T47D (cell line): ENCODE results near the gene SLAMF6.
"Not testable (repeated sequence)": the region's sequence is repeated elsewhere in the genome, so short reads cannot be mapped to it uniquely, and the experiment has no call there.

Source experiments
- DNase-seq, 2 experiments: peaks; one replicate each; pipeline versions ENCODE4 v3.0.0 to v3.0.0-alpha.2; 2011 to 2012; ENCODE audit warnings: low read depth in 1 of 2, low spot score in 1 of 2
- JUND ChIP-seq: IDR thresholded peaks from 2 replicates; pipeline ENCODE4 v1.6.1; 2012; ENCODE audit warnings: low read depth
- in situ Hi-C: cut with HindIII; loops from 2 replicates; pipeline ENCODE4 v1.10.0; 2016; ENCODE audit warnings: low sequenced_read_pairs, low pct_unique_long_range_greater_than_20kb

The SLAMF6 gene

GRCh38 chr1:160522622-160523345 lies at the start of gene SLAMF6:
TSS of gene SLAMF6 (minus strand) at chr1:160523255. CDS start at chr1:160523192, 63 bp downstream.
- no peak for DNase-seq
- TF ChIP-seq JUND: no peak
- in situ Hi-C loops: no loop called here

DNA sequence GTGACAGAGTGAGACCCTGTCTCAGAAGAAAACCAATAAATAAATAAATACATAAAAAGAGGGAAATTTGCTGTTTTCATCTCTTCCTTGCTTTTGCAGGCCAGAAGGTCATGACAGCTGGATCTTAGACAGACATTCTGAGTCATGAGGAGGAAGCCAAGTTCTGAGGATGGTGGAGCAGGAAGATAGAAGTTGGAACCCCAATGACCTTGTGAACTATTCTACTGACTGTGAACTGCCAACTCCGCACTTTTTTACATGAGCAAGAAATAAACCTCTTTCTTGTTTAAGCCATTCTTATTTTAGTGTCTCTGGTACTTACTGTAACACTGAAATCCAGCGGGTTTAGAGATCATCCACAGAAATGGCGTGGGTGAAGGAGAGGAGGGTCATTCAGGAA lies 47.8 kb upstream of the SLAMF6 start:
- in situ Hi-C loops: no loop called here
- no peak for DNase-seq
- TF ChIP-seq JUND: no peak

GRCh38 chr1:160569806-160570205 lies 46.8 kb upstream of the SLAMF6 start:
- DNase-seq: no peak
- no peak for TF ChIP-seq JUND
- in situ Hi-C loops: no loop called here

DNA sequence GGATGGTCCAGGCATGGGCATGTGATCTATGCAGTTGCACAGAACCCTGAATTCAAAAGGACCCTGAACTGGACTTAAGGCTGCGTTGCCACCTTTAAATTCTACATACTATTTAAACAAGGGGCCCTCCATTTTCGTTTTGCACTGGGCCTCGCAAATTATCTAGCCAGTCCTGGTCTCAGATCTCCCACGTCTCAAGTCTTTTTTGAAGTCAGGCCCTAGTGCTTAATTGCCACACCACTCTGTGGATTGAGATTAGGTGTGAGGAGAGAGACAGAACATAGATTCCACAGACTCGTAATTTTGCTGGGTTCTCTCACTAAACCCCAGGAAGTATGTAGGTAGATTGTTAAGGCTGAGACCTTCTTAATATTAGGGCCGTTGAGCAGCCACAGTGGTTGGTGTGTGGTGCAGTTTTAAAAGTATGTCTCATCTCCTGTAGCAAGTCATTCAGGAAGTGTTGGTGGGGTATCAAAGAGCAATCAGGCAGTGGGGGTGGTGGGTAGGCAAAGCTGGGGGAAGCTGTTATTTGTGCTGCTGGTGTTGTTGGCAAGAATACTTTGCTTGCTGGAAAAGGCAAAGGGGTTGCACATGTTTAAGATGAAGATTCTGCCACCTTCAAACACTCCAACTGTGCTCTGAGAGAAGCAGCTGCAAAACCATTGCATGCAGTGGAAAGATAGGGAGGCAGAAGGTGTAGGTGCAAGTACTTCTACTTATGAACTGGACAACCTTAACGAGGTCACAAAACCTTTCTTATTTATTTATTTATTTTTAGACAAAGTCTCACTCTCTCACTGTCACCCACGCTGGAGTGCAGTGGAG lies 45.0 kb upstream of the SLAMF6 start:
- in situ Hi-C loops: no loop called here
- no peak for DNase-seq
- no peak for TF ChIP-seq JUND

DNA sequence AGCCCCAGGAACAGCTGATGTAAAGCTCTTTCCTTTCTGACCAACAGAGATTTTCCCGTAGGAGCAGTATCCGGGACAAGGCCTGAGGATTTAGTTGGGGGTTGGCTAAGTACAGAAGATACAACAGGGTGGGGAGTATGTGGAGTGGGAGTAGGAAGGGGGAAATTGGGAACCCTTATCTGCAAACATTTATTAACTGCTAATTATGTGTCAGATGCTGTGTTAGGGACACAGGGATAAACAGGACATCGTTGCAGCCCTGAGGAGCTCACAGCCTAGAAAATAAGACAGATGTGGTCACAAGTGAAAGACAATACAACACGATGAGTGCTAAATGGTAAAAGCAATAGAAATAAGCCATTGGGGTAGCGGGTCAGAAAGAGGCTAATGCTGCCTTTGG lies 44.3 kb upstream of the SLAMF6 start:
- DNase-seq: no peak
- no peak for TF ChIP-seq JUND
- in situ Hi-C loops: no loop called here

DNA sequence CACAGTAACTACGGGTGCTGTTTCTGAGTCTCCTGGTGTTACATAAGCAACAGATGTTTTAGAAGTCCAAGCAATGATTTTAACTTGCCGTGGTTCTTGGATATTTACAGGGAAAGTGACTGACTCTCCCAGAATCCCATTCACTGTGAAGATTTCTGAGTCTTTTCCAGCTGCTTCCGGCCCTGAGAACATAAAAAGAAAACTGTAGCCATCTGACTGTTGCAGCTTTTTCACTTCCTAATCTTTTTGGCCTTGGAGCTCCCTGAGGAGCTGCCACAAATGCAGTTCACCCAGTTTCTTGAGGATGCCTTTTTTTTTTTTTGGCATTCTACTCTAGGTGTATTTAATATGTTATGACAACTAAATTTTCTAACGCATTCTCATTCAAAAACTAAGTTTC lies 42.5 kb upstream of the SLAMF6 start:
- no peak for TF ChIP-seq JUND
- in situ Hi-C loops: no loop called here
- DNase-seq: no peak

DNA sequence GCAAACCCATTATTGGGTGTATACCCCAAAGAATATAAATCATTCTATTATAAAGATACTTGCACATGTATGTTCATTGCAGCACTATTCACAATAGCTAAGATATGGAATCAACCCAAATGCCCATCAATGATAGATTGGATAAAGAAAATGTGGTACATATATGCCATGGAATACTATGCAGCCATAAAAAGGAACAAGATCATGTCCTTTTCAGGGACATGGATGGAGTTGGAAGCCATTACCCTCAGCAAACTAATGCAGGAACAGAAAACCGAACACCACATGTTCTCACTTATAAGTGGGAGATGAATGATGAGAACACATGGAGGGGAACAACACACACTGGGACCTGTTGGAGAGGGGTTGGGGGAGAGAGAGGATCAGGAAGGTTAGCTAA lies 40.2 kb upstream of the SLAMF6 start:
- DNase-seq, in situ Hi-C loops: not testable (repeated sequence)

DNA sequence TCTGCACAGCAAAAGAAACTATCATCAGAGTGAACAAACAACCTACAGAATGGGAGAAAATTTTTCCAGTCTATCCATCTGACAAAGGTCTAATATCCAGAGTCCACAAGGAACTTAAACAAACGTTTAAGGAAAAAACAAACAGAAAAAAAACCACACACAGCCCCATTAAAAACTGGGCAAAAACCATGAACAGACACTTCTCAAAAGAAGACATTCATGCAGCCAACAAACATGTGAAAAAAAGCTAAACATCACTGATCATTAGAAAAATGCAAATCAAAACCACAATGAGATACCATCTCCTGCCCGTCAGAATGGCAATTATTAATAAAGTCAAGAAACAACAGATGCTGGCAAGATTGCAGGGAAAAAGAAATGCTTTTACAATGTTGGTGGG lies 39.7 kb upstream of the SLAMF6 start:
- in situ Hi-C loops, DNase-seq: not testable (repeated sequence)

- in situ Hi-C loops: no loop called here
- no peak for TF ChIP-seq JUND
- no peak for DNase-seq
These were observed 37.8 kb upstream of the SLAMF6 start for GRCh38 chr1:160560806-160561205.

DNA sequence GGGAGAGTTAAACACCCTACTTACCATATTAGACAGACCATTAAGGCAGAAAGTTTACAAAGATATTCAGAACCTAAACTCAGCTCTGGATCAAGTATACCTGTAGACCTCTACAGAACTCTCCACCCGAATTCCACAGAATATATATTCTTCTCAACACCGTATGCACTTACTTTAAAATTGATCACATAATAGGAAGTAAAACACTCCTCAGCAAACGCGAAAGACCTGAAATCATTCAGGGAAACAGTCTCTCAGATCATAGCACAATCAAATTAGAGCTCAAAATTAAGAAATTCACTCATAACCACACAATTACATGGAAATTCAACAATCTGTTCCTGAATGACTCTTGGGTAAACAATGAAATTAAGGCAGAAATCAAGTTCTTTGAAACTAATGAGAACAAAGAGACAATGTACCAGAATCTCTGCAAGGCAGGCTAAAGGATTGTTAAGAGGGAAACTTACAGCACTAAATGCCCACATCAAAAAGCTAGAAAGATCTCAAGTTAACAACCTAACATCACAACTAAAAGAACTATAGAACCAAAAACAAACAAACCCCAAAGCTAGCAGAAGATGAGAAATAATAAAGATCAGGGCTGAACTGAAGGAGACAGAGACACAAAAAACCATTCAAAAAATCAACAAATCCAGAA lies 37.1 kb upstream of the SLAMF6 start:
- no peak for TF ChIP-seq JUND
- in situ Hi-C loops: no loop called here
- DNase-seq: no peak

DNA sequence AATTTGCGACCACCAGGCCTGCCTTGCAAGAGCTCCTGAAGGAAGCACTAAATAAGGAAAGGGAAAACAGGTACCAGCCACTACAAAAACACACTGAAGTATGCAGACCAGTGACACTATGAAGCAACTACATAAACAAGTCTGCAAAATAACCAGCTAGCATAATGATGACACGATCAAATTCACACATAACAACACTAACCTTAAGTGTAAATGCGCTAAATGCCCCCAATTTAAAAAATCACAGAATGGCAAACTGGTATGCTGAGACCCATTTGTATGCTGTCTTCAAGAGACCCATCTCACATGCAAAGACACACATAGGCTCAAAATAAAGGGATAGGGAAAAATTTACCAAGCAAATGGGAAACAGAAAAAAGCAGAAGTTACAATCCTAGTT lies 36.4 kb upstream of the SLAMF6 start:
- DNase-seq, in situ Hi-C loops: not testable (repeated sequence)

DNA sequence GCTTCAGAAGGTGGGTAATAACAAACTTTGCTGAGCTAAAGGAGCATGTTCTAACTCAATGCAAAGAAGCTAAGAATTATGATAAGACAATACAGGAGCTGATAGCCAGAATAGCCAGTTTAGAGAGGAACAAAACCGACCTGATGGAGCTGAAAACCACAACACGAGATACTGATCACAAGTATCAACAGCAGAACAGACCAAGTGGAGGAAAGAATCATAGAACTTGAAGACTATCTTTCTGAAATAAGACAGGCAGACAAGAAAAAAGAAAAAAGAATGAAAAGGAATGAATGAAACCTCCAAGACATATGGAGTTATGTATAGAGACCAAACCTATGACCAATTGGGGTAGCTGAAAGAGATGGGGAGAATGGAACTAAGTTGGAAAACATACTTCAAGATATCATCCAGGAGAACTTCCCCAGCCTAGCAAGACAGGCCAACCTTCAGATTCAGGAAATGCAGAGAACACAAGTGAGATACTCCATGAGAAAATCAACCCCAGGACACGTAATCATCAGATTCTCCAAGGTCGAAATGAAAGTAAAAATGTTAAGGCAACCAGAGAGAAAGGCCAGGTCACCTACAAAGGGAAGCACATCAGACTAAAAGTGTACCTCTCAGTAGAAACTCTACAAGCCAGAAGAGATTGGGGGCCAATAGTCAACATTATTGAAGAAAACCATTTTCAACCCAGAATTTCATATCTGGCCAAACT lies 35.8 kb upstream of the SLAMF6 start:
- TF ChIP-seq JUND: no peak
- DNase-seq: no peak
- in situ Hi-C loops: no loop called here
